ENCODE measurements around the gene AAMDC. TPM values are rescaled to one million over a fixed set of nuclear protein-coding genes. Genes with fewer than 3 reads are reported as not detected.

Gene AAMDC
- total RNA-seq, 1 experiment from 2014 or later, result 20.7 TPM

DNA sequence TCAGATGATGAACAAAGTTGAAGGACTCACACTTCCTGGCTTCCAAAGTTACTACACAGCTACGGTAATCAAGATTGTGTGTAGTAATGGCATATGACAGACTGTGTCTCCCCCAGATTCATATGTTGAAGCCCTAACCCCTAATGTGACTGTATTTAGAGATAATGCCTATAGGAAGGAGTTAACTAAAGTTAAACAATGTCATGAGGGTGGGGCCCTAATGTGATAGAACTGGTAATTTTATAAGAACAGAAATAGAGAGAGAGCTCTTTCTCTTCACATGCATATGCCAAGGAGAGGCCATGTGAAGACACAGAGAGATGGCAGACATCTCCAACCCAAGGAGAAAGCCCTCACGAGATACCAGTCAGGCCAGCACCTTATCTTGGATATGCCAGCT, 8.0 kb downstream of the AAMDC start:
- Histone ChIP-seq H4K5ac (ENCODE audit: insufficient read length, low read depth, low read length) (no peak overlapping the region), H3T11ph (ENCODE audit: low read length) (no peak overlapping the region), H3K23me2 (ENCODE audit: insufficient read length, low read depth, low read length, poor library complexity, severe bottlenecking) (no peaks in the 10 kb centered on the region)

More for the DNA sequence above, 8.0 kb downstream of the AAMDC start:
- H3K27ac ChIP-seq (ENCODE audit: insufficient read length, low read depth, low read length), result no peak overlapping the region
- no peak overlapping the region for H4K8ac ChIP-seq (replicated peaks; ENCODE audit: insufficient read length, low read depth, low read length)
- peaks cover 12% of the 10 kb centered on the region for H3K9me3 ChIP-seq (ENCODE audit: control insufficient read depth, low read depth, low read length)
- no peak overlapping the region for H3K23ac ChIP-seq (ENCODE audit: insufficient read length, low read depth, low read length)
- no peaks in the 10 kb centered on the region for H3K79me1 ChIP-seq (ENCODE audit: insufficient read depth, low read depth, low read length, poor library complexity, severe bottlenecking)
- Mint-ChIP-seq H3K36me3 (ENCODE audit: insufficient read depth in 1 of 3, low read depth in 3 of 3) (peaks cover 10 to 29% (median 12%) of the 10 kb centered on the region in 3 experiments), H3K27me3 (ENCODE audit: low read depth) (no peaks in the 10 kb centered on the region), H3K4me1 (no peaks in the 10 kb centered on the region), H3K4me3 (no peak overlapping the region), H3K27ac (no peak overlapping the region), H3K9me3 (peaks cover 35 to 40% of the 10 kb centered on the region in 2 experiments)
- no peak for DNase-seq
- H3K18ac ChIP-seq (ENCODE audit: insufficient read length, low read depth, low read length), result no peak overlapping the region
- WGBS (ENCODE audit: extremely low coverage, insufficient read length, low lambda C conversion rate), result no CpG with 5 or more reads among the region's 2 CpGs
- no peak overlapping the region for H3K56ac ChIP-seq (ENCODE audit: insufficient read length, low read depth, low read length)
- H4K91ac ChIP-seq (ENCODE audit: insufficient read length, low read depth, low read length), result no peak overlapping the region
- no peak overlapping the region for H3K14ac ChIP-seq (ENCODE audit: insufficient read depth, low read length)
- H3K4me1 ChIP-seq (ENCODE audit: insufficient read depth, low read length), result no peaks in the 10 kb centered on the region
- H4K20me1 ChIP-seq (ENCODE audit: control insufficient read depth, insufficient read depth, insufficient read length), result no peaks in the 10 kb centered on the region
- no peak overlapping the region for H2BK20ac ChIP-seq (ENCODE audit: low read depth, low read length, poor library complexity, severe bottlenecking)
- TF ChIP-seq, protein P1, sequence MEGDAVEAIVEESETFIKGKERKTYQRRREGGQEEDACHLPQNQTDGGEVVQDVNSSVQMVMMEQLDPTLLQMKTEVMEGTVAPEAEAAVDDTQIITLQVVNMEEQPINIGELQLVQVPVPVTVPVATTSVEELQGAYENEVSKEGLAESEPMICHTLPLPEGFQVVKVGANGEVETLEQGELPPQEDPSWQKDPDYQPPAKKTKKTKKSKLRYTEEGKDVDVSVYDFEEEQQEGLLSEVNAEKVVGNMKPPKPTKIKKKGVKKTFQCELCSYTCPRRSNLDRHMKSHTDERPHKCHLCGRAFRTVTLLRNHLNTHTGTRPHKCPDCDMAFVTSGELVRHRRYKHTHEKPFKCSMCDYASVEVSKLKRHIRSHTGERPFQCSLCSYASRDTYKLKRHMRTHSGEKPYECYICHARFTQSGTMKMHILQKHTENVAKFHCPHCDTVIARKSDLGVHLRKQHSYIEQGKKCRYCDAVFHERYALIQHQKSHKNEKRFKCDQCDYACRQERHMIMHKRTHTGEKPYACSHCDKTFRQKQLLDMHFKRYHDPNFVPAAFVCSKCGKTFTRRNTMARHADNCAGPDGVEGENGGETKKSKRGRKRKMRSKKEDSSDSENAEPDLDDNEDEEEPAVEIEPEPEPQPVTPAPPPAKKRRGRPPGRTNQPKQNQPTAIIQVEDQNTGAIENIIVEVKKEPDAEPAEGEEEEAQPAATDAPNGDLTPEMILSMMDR (conservative IDR thresholded peaks at IDR 0.05), result no peak
- no peak overlapping the region for H2BK15ac ChIP-seq (ENCODE audit: low read depth, low read length)
- no peak overlapping the region for H2BK12ac ChIP-seq (ENCODE audit: insufficient read length, low read depth, low read length)
- no peak overlapping the region for H2BK120ac ChIP-seq (ENCODE audit: low read depth, low read length, poor library complexity, severe bottlenecking)
- H3K4me2 ChIP-seq (ENCODE audit: insufficient read depth, insufficient read length, low read length), result no peak overlapping the region
- no peak overlapping the region for H2AFZ ChIP-seq (ENCODE audit: low read length)
- H2BK5ac ChIP-seq (ENCODE audit: insufficient read length, low read length), result no peak overlapping the region
- H3K9ac ChIP-seq (ENCODE audit: extremely low read depth, insufficient read length, low read length), result no peak overlapping the region
- no peaks in the 10 kb centered on the region for H3K79me2 ChIP-seq (ENCODE audit: insufficient read depth, low read length)
- no peak overlapping the region for H2AK5ac ChIP-seq (ENCODE audit: insufficient read length, low read length)
- no peaks in the 10 kb centered on the region for H3K27me3 ChIP-seq (ENCODE audit: insufficient read depth, low read length)
- no peak overlapping the region for H3K4ac ChIP-seq (ENCODE audit: low read depth, low read length)

All from H9 (cell line).